BLaER1 treated with 17β-estradiol and CSF1 and Interleukin-3, amounts not matched to agents 10 nM and 100 nM (cell line): ENCODE results near the gene HCN3.

ENCODE experiments used
- H3K27ac ChIP-seq, 11 experiments: shearing (Covaris generic); formaldehyde crosslinking; 2 replicates each; pipeline ENCODE4 v1.8.1; 2022
- H3K27me3 ChIP-seq, 11 experiments: shearing (Covaris generic); formaldehyde crosslinking; 2 replicates each; pipeline ENCODE4 v1.8.1; 2022
- H3K36me3 ChIP-seq, 11 experiments: shearing (Covaris generic); formaldehyde crosslinking; 2 replicates each; pipeline ENCODE4 v1.8.1; 2022
- H3K4me1 ChIP-seq, 10 experiments: shearing (Covaris generic); formaldehyde crosslinking; 2 replicates each; pipeline ENCODE4 v1.8.1; 2022
- H3K4me2 ChIP-seq, 11 experiments: shearing (Covaris generic); formaldehyde crosslinking; 2 replicates each; pipeline ENCODE4 v1.8.1; 2022
- H3K4me3 ChIP-seq, 10 experiments: shearing (Covaris generic); formaldehyde crosslinking; 2 replicates each; pipeline ENCODE4 v1.8.1; 2022
- H3K9ac ChIP-seq, 11 experiments: shearing (Covaris generic); formaldehyde crosslinking; 2 replicates each; pipeline ENCODE4 v1.8.1; 2022
- H3K9me3 ChIP-seq, 11 experiments: shearing (Covaris generic); formaldehyde crosslinking; replicated peaks in 1 of 11; 2 replicates each; pipeline ENCODE4 v1.8.1; 2022
- H4K20me1 ChIP-seq, 11 experiments: shearing (Covaris generic); formaldehyde crosslinking; 2 replicates each; pipeline ENCODE4 v1.8.1; 2022
- Cebpa-rat ChIP-seq, 11 experiments: shearing (Covaris generic); IDR thresholded peaks; 2 replicates each; pipeline ENCODE4 v1.8.1; 2022

HCN3 gene

GRCh38 chr1:155320252-155320651 lies 43.0 kb downstream of the HCN3 start:
- Histone ChIP-seq H3K4me3 (peak overlapping the region; percentile 31 to 60 (median 44); a peak in 13 of 20 replicates), H3K36me3 (peaks cover 1 to 55% (median 47%) of the 10 kb centered on the region in 11 experiments; a peak in 21 of 22 replicates), H3K27me3 (no peaks in the 10 kb centered on the region), H4K20me1 (peaks cover 0 to 61% (median 41%) of the 10 kb centered on the region in 11 experiments; a peak in 20 of 22 replicates), H3K4me2 (peak overlapping the region; percentile 85 to 99 (median 95)), H3K9ac (peak overlapping the region in 8 of 11 experiments; percentile 13 to 86 (median 49); a peak in 8 of 22 replicates), H3K27ac (no peak overlapping the region), H3K9me3 (no peaks in the 10 kb centered on the region), H3K4me1 (peaks cover 34 to 52% (median 48%) of the 10 kb centered on the region in 10 experiments)
- TF ChIP-seq Cebpa-rat (IDR thresholded peaks at IDR 0.05): no peak

GRCh38 chr1:155320661-155321617 lies 43.7 kb downstream of the HCN3 start, which contains the start of gene RUSC1:
Gene RUSC1 (plus strand): TSS chr1:155320894. CDS start chr1:155321774, 880 bp downstream.
- peak within 1 kb of the TSS; percentile 31 to 60 (median 44) for H3K4me3 ChIP-seq

GRCh38 chr1:155321639-155322503 lies 44.6 kb downstream of the HCN3 start:
- H3K4me3 ChIP-seq: peak overlapping the region; percentile 75 to 94 (median 83); a peak in 19 of 20 replicates
- peaks cover 0 to 44% (median 36%) of the 10 kb centered on the region in 11 experiments; a peak in 21 of 22 replicates for H3K36me3 ChIP-seq
- peaks cover 0 to 75% (median 58%) of the 10 kb centered on the region in 11 experiments; a peak in 21 of 22 replicates for H4K20me1 ChIP-seq
- no peaks in the 10 kb centered on the region for H3K27me3 ChIP-seq
- H3K4me2 ChIP-seq: peak overlapping the region; percentile 85 to 99 (median 95)
- peak overlapping the region; percentile 70 to 87 (median 85); a peak in 21 of 22 replicates for H3K9ac ChIP-seq
- TF ChIP-seq Cebpa-rat (IDR thresholded peaks at IDR 0.05): no peak
- peaks cover 51 to 67% (median 64%) of the 10 kb centered on the region in 10 experiments for H3K4me1 ChIP-seq
- no peaks in the 10 kb centered on the region for H3K9me3 ChIP-seq
- peak overlapping the region in 1 of 11 experiments; percentile 88; a peak in 1 of 22 replicates for H3K27ac ChIP-seq

More at GRCh38 chr1:155320661-155321617, 43.7 kb downstream of the HCN3 start, which contains the start of gene RUSC1:
- no peaks in the 10 kb centered on the region for H3K27me3 ChIP-seq
- peak within 1 kb of the TSS; percentile 1 to 87 (median 84); a peak in 16 of 22 replicates for H3K9ac ChIP-seq
- H3K36me3 ChIP-seq: peaks cover 0 to 49% (median 42%) of the 10 kb centered on the region in 11 experiments; a peak in 21 of 22 replicates
- no peaks in the 10 kb centered on the region for H3K9me3 ChIP-seq
- H3K4me2 ChIP-seq: peak within 1 kb of the TSS; percentile 85 to 99 (median 95)
- H3K27ac ChIP-seq: no peak within 1 kb of the TSS
- TF ChIP-seq Cebpa-rat (IDR thresholded peaks at IDR 0.05): no peak
- H4K20me1 ChIP-seq: peaks cover 0 to 68% (median 48%) of the 10 kb centered on the region in 11 experiments; a peak in 20 of 22 replicates
- H3K4me1 ChIP-seq: peaks cover 41 to 59% (median 54%) of the 10 kb centered on the region in 10 experiments

GRCh38 chr1:155322571-155322952 lies 45.3 kb downstream of the HCN3 start:
- Histone ChIP-seq H3K27me3 (no peaks in the 10 kb centered on the region), H3K4me3 (peak overlapping the region; percentile 75 to 94 (median 83)), H3K4me1 (peaks cover 58 to 73% (median 67%) of the 10 kb centered on the region in 10 experiments), H3K9ac (peak overlapping the region; percentile 70 to 87 (median 85); a peak in 21 of 22 replicates), H3K36me3 (peaks cover 1 to 46% (median 34%) of the 10 kb centered on the region in 11 experiments; a peak in 21 of 22 replicates), H3K9me3 (no peaks in the 10 kb centered on the region), H3K4me2 (peak overlapping the region; percentile 85 to 99 (median 95)), H3K27ac (peak overlapping the region in 6 of 11 experiments; percentile 6 to 88 (median 56); a peak in 9 of 22 replicates), H4K20me1 (peaks cover 0 to 78% (median 61%) of the 10 kb centered on the region in 11 experiments; a peak in 21 of 22 replicates)
- no peak for TF ChIP-seq Cebpa-rat (IDR thresholded peaks at IDR 0.05)

- Histone ChIP-seq H4K20me1 (peaks cover 0 to 78% (median 63%) of the 10 kb centered on the region in 11 experiments; a peak in 21 of 22 replicates), H3K27me3 (no peaks in the 10 kb centered on the region), H3K9ac (peak overlapping the region; percentile 79 to 87 (median 85)), H3K4me1 (peaks cover 58 to 72% (median 67%) of the 10 kb centered on the region in 10 experiments), H3K4me2 (peak overlapping the region; percentile 85 to 99 (median 95)), H3K36me3 (peaks cover 7 to 45% (median 32%) of the 10 kb centered on the region in 11 experiments), H3K27ac (peak overlapping the region; percentile 25 to 88 (median 78); a peak in 18 of 22 replicates), H3K9me3 (no peaks in the 10 kb centered on the region), H3K4me3 (peak overlapping the region; percentile 75 to 94 (median 83))
- no peak for TF ChIP-seq Cebpa-rat (IDR thresholded peaks at IDR 0.05)
Observed at GRCh38 chr1:155322953-155323728, 45.9 kb downstream of the HCN3 start.

- Histone ChIP-seq H4K20me1 (peaks cover 0 to 78% (median 60%) of the 10 kb centered on the region in 11 experiments; a peak in 20 of 22 replicates), H3K4me3 (peak overlapping the region; percentile 75 to 94 (median 83)), H3K4me1 (peaks cover 58 to 67% (median 64%) of the 10 kb centered on the region in 10 experiments), H3K9me3 (no peaks in the 10 kb centered on the region), H3K27ac (peak overlapping the region; percentile 63 to 88 (median 78); a peak in 21 of 22 replicates), H3K4me2 (peak overlapping the region; percentile 85 to 99 (median 95)), H3K9ac (peak overlapping the region; percentile 79 to 87 (median 85)), H3K27me3 (no peaks in the 10 kb centered on the region), H3K36me3 (peaks cover 12 to 44% (median 32%) of the 10 kb centered on the region in 11 experiments)
- TF ChIP-seq Cebpa-rat (IDR thresholded peaks at IDR 0.05): no peak
Observed at GRCh38 chr1:155323729-155324036, 46.4 kb downstream of the HCN3 start.

GRCh38 chr1:155324037-155324716 lies 46.9 kb downstream of the HCN3 start:
- H3K36me3 ChIP-seq: peaks cover 13 to 43% (median 31%) of the 10 kb centered on the region in 11 experiments; a peak in 21 of 22 replicates
- H4K20me1 ChIP-seq: peaks cover 0 to 74% (median 55%) of the 10 kb centered on the region in 11 experiments; a peak in 20 of 22 replicates
- no peaks in the 10 kb centered on the region for H3K9me3 ChIP-seq

More at GRCh38 chr1:155324037-155324716, 46.9 kb downstream of the HCN3 start:
- Histone ChIP-seq H3K9ac (peak overlapping the region; percentile 79 to 87 (median 85)), H3K27me3 (no peaks in the 10 kb centered on the region), H3K27ac (peak overlapping the region; percentile 63 to 88 (median 78); a peak in 21 of 22 replicates), H3K4me3 (peak overlapping the region; percentile 75 to 94 (median 83)), H3K4me2 (peak overlapping the region; percentile 85 to 99 (median 95)), H3K4me1 (peaks cover 56 to 62% (median 59%) of the 10 kb centered on the region in 10 experiments)
- TF ChIP-seq Cebpa-rat (IDR thresholded peaks at IDR 0.05): no peak
